K562 (cell line): Measurements from ENCODE around the gene BCAN. TPM values are rescaled to one million over a fixed set of nuclear protein-coding genes. Genes with fewer than 3 reads are reported as not detected.

Experiments used
- ATF7 ChIP-seq: fragments of 450-650 bp; IDR thresholded peaks from 2 replicates; pipeline ENCODE4 v1.7.1; 2014; ENCODE audit warnings: mild to moderate bottlenecking, moderate library complexity
- CBX8 ChIP-seq: fragments of 200-600 bp; sonication (generic); IDR thresholded peaks from 2 replicates; pipeline ENCODE4 v1.6.1; 2012; ENCODE audit warnings: borderline replicate concordance, mixed run types, low read depth, mild to moderate bottlenecking, moderate library complexity, mixed read lengths, low read length, control low read depth, inconsistent platforms; ENCODE audit not compliant: poor library complexity, severe bottlenecking; ENCODE audit errors: extremely low read depth
- FOXJ3 ChIP-seq: sonication (generic); formaldehyde crosslinking; IDR thresholded peaks from 2 replicates; pipeline ENCODE4 v1.4.0; 2020; ENCODE audit warnings: mild to moderate bottlenecking, missing genetic modification reagents
- KAT8 ChIP-seq: fragments of 450-650 bp; IDR thresholded peaks from 2 replicates; pipeline ENCODE4 v1.6.1; 2016; ENCODE audit warnings: low read depth, mild to moderate bottlenecking
- MIER1 ChIP-seq: fragments of 450-650 bp; IDR thresholded peaks from 2 replicates; pipeline ENCODE4 v1.6.1; 2016; ENCODE audit warnings: antibody characterized with exemption, mild to moderate bottlenecking, low read depth
- POLR3G ChIP-seq: IDR thresholded peaks from 2 replicates; pipeline ENCODE4 v1.6.1; 2011; ENCODE audit not compliant: insufficient read length, insufficient replicate concordance; ENCODE audit errors: extremely low read depth
- WHSC1 ChIP-seq: IDR thresholded peaks from one replicate; pipeline ENCODE4 v1.6.1; 2012; ENCODE audit warnings: low read length, control low read depth, inconsistent platforms
- ZNF121 ChIP-seq: sonication (generic); formaldehyde crosslinking; conservative IDR thresholded peaks from 2 replicates; pipeline ENCODE4 v1.8.0; 2022; ENCODE audit warnings: missing genetic modification reagents
- ZNF316 ChIP-seq: fragments of 450-650 bp; IDR thresholded peaks from 2 replicates; pipeline ENCODE4 v1.6.1; 2016
- ZNF324 ChIP-seq: fragments of 250-450 bp; sonication (Bioruptor Pico); IDR thresholded peaks from 2 replicates; pipeline ENCODE4 v1.4.0; 2020; ENCODE audit warnings: mild to moderate bottlenecking
- ZNF436 ChIP-seq: fragments of 250-450, 450-650 bp; sonication (Bioruptor Pico); formaldehyde crosslinking; IDR thresholded peaks from 2 replicates; pipeline ENCODE4 v1.7.0; 2020; ENCODE audit warnings: mild to moderate bottlenecking
- polyA plus RNA-seq, 8 experiments: library from polyadenylated mRNA; depleted of rRNA in 4 of 8; stranded (reverse) in 5 of 8; unstranded in 3 of 8; fragments of >200 nt; fragmentation: Nextera tagmentation in 2 of 8; fragmentation: Illumina TruSeq in 1 of 8; extraction: Ambion mirVana in 2 of 8; extraction: Trizol in 1 of 8; gene quantifications; 2 replicates each; pipeline versions ENCODE4 v1.2.1 to v1.2.3, GENCODE V29; 2011 to 2014; ENCODE audit warnings: inconsistent platforms in 1 of 8, missing spikeins in 1 of 8
- total RNA-seq, 7 experiments: library from RNA; depleted of rRNA in 6 of 7; stranded (reverse); fragments of >200 nt in 6 of 7; fragmentation: Illumina TruSeq in 2 of 7; extraction: Trizol in 2 of 7; gene quantifications; 2 replicates each; pipeline versions ENCODE4 v1.2.1 to v1.2.3, GENCODE V29; 2011 to 2021; ENCODE audit warnings: low replicate concordance in 1 of 7
- TF ChIP-seq, protein P1 (sequence below), 2 experiments: IDR thresholded peaks; 2 replicates each; pipeline ENCODE4 v1.6.1; 2011; ENCODE audit warnings: borderline replicate concordance in 1 of 2, control low read depth in 1 of 2, low read depth in 1 of 2, low read length in 1 of 2, mild to moderate bottlenecking in 1 of 2, mixed read lengths in 1 of 2, moderate library complexity in 1 of 2; ENCODE audit not compliant: insufficient read depth in 1 of 2, insufficient read length in 1 of 2, poor library complexity in 1 of 2, severe bottlenecking in 1 of 2; ENCODE audit errors: extremely low read depth in 1 of 2
- TF ChIP-seq, protein P2 (sequence below): fragments of 250-450 bp; sonication (Bioruptor Pico); IDR thresholded peaks from 2 replicates; pipeline ENCODE4 v1.5.1; 2021; ENCODE audit warnings: mild to moderate bottlenecking
- TF ChIP-seq, protein P3 (sequence below): fragments of 450-650 bp; IDR thresholded peaks from 2 replicates; pipeline ENCODE4 v1.6.1; 2014; ENCODE audit warnings: low read depth, mild to moderate bottlenecking, moderate library complexity, borderline replicate concordance
- TF ChIP-seq, protein P4 (sequence below): sonication (generic); formaldehyde crosslinking; IDR thresholded peaks from 2 replicates; pipeline ENCODE4 v1.8.0; 2022; ENCODE audit warnings: missing genetic modification reagents, mild to moderate bottlenecking, borderline replicate concordance
- TF ChIP-seq, protein P5 (sequence below): fragments of 250-450 bp; sonication (Bioruptor Pico); IDR thresholded peaks from 2 replicates; pipeline ENCODE4 v1.5.0; 2021

The BCAN gene
- total and polyA plus RNA-seq, 9 of the 15 experiments (the other 6 are each of a cell fraction or from before 2014, with no cell fraction given) = 0.04 to 0.33 (median 0.14) TPM; not detected in 5

DNA sequence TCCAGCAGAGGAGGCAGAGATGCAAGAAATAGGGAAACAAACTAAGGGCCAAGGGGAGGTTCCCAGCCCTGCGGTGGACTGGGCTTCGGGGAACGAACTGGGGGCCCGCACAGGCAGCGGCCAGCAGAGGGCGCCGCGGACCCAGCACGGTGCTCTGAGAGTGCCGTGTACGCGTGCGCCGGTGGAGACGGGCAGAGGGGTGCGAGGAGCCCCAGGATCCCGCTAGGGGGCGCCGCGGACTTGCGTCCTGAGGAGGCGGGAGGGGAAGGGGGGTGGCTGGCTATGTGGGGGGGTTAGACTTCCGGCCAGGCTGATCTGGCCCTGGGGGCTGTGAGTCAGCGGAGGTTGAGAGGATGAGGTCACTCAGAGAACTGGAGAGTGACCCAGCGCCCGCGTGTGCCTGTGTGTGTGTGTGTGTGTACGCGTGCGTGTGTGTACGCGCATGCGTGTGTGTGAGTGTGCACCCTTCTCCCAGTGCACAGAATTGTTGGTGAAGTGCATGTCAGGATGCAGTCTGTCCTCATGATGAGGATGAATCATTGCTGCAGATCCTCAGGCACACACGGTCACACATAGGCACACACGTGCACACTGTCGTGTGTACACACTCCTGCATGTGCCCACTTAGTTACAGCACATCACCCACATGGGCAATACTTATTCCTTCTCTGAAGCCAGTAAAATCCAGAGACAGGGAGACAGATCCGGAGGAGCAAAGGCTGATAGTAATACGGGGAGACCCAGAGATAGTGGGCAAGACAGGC lies 18.3 kb downstream of the BCAN start (continued):
- TF ChIP-seq, protein P1, sequence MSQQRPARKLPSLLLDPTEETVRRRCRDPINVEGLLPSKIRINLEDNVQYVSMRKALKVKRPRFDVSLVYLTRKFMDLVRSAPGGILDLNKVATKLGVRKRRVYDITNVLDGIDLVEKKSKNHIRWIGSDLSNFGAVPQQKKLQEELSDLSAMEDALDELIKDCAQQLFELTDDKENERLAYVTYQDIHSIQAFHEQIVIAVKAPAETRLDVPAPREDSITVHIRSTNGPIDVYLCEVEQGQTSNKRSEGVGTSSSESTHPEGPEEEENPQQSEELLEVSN (IDR thresholded peaks at IDR 0.05; ENCODE audit: borderline replicate concordance in 1 of 2, extremely low read depth in 1 of 2, insufficient read depth in 1 of 2, insufficient read length in 1 of 2, low read depth in 1 of 2, low read length in 1 of 2, poor library complexity in 1 of 2, severe bottlenecking in 1 of 2) = peak in 1 of 2 experiments; percentile 63
- TF ChIP-seq KAT8 = no peak
- no peak for TF ChIP-seq ZNF121 (CRISPR knock-in tag)
- no peak for TF ChIP-seq CBX8
- TF ChIP-seq ATF7 = peak; percentile 98
- TF ChIP-seq WHSC1 = no peak
- TF ChIP-seq ZNF436 (CRISPR knock-in tag) = no peak
- no peak for TF ChIP-seq POLR3G
- TF ChIP-seq ZNF324 (CRISPR knock-in tag) = no peak
- TF ChIP-seq, protein P2, sequence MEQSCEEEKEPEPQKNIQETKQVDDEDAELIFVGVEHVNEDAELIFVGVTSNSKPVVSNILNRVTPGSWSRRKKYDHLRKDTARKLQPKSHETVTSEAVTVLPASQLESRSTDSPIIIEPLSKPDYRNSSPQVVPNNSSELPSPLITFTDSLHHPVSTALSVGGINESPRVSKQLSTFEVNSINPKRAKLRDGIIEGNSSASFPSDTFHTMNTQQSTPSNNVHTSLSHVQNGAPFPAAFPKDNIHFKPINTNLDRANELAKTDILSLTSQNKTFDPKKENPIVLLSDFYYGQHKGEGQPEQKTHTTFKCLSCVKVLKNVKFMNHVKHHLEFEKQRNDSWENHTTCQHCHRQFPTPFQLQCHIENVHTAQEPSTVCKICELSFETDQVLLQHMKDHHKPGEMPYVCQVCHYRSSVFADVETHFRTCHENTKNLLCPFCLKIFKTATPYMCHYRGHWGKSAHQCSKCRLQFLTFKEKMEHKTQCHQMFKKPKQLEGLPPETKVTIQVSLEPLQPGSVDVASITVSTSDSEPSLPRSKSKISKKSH (CRISPR knock-in tag) = no peak
- TF ChIP-seq, protein P3, sequence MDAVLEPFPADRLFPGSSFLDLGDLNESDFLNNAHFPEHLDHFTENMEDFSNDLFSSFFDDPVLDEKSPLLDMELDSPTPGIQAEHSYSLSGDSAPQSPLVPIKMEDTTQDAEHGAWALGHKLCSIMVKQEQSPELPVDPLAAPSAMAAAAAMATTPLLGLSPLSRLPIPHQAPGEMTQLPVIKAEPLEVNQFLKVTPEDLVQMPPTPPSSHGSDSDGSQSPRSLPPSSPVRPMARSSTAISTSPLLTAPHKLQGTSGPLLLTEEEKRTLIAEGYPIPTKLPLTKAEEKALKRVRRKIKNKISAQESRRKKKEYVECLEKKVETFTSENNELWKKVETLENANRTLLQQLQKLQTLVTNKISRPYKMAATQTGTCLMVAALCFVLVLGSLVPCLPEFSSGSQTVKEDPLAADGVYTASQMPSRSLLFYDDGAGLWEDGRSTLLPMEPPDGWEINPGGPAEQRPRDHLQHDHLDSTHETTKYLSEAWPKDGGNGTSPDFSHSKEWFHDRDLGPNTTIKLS = peak; percentile 67; the same call in 1 of the 2 replicates
- TF ChIP-seq, protein P4, sequence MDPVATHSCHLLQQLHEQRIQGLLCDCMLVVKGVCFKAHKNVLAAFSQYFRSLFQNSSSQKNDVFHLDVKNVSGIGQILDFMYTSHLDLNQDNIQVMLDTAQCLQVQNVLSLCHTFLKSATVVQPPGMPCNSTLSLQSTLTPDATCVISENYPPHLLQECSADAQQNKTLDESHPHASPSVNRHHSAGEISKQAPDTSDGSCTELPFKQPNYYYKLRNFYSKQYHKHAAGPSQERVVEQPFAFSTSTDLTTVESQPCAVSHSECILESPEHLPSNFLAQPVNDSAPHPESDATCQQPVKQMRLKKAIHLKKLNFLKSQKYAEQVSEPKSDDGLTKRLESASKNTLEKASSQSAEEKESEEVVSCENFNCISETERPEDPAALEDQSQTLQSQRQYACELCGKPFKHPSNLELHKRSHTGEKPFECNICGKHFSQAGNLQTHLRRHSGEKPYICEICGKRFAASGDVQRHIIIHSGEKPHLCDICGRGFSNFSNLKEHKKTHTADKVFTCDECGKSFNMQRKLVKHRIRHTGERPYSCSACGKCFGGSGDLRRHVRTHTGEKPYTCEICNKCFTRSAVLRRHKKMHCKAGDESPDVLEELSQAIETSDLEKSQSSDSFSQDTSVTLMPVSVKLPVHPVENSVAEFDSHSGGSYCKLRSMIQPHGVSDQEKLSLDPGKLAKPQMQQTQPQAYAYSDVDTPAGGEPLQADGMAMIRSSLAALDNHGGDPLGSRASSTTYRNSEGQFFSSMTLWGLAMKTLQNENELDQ (CRISPR knock-in tag) = no peak
- TF ChIP-seq ZNF316 = peak; percentile 70
- TF ChIP-seq, protein P5, sequence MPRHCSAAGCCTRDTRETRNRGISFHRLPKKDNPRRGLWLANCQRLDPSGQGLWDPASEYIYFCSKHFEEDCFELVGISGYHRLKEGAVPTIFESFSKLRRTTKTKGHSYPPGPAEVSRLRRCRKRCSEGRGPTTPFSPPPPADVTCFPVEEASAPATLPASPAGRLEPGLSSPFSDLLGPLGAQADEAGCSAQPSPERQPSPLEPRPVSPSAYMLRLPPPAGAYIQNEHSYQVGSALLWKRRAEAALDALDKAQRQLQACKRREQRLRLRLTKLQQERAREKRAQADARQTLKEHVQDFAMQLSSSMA (CRISPR knock-in tag) = no peak
- peak; percentile 61 for TF ChIP-seq MIER1
- TF ChIP-seq FOXJ3 (CRISPR knock-in tag) = no peak
